Effector memory CD8-positive, alpha-beta T cell (primary cell): ENCODE measurements around the gene SCEL.

ENCODE experiments used
- ATAC-seq: fragments of 150-1000 bp; cut with Tn5 transposase; replicated peaks from 2 replicates; pipeline ENCODE4 v1.10.0; 2021; ENCODE audit warnings: mild to moderate bottlenecking, moderate library complexity
- DNase-seq, 3 experiments: peaks; one replicate each; pipeline ENCODE4 v3.0.0; 2021
- H3K27ac Mint-ChIP-seq, 2 donors: one replicate each; pipeline ENCODE4 v1.8.0; 2022; ENCODE audit warnings: mild to moderate bottlenecking in 2 of 2, mixed read lengths in 2 of 2, moderate library complexity in 2 of 2
- H3K27me3 Mint-ChIP-seq, 2 donors: one replicate each; pipeline ENCODE4 v1.8.0; 2022; ENCODE audit warnings: mixed read lengths in 2 of 2
- H3K36me3 Mint-ChIP-seq: one replicate; pipeline ENCODE4 v1.8.0; 2022; ENCODE audit warnings: mild to moderate bottlenecking, moderate library complexity, mixed read lengths; ENCODE audit not compliant: insufficient read depth
- H3K4me1 Mint-ChIP-seq, 2 donors: one replicate each; pipeline ENCODE4 v1.8.0; 2022; ENCODE audit warnings: low read depth in 2 of 2, mixed read lengths in 2 of 2
- H3K4me3 Mint-ChIP-seq, 2 donors: one replicate each; pipeline ENCODE4 v1.8.0; 2022; ENCODE audit warnings: mild to moderate bottlenecking in 2 of 2, mixed read lengths in 2 of 2, moderate library complexity in 2 of 2
- H3K9me3 Mint-ChIP-seq, 2 donors: one replicate each; pipeline ENCODE4 v1.8.0; 2022; ENCODE audit warnings: mixed read lengths in 2 of 2
- total RNA-seq, 9 experiments: gene quantifications; one replicate each; lab custom pipeline; 2026; lab: John Stamatoyannopoulos, UW

SCEL gene, protein sequence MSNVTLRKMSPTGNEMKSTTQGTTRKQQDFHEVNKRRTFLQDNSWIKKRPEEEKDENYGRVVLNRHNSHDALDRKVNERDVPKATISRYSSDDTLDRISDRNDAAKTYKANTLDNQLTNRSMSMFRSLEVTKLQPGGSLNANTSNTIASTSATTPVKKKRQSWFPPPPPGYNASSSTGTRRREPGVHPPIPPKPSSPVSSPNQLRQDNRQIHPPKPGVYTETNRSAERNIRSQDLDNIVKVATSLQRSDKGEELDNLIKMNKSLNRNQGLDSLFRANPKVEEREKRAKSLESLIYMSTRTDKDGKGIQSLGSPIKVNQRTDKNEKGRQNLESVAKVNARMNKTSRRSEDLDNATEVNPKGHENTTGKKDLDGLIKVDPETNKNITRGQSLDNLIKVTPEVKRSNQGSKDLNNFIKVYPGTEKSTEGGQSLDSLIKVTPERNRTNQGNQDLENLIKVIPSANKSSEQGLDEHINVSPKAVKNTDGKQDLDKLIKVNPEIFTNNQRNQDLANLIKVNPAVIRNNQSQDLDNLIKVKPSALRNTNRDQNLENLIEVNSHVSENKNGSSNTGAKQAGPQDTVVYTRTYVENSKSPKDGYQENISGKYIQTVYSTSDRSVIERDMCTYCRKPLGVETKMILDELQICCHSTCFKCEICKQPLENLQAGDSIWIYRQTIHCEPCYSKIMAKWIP
- 0 to 0.17 (median 0) reads per million in 9 experiments for total RNA-seq

DNA sequence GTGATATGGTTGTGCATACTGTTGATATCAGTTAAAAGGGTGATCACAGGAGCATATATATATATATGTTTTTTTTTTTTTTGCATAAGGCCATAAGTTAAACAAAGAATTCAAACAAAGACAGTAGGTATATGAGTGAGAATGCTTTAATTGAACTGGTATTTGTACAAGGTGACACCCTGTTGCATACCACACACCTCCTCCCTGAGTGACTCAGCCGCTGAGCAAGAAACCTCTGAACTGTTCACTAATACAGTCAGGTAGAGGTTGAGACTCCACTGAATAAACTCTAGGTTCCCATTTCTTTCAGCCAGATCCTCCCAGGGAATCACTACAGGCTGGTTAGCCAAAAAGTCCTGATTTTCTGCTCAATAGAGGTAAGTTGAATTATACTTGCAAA, at the start of gene SCEL:
TSS of gene SCEL (plus strand) at position 259 of the 400 bp plus-strand sequence. CDS start 20,170 bp downstream, outside the sequence.
- peaks cover 42 to 43% of the 10 kb centered on the region in 2 donors for H3K27me3 Mint-ChIP-seq
- no peaks in the 10 kb centered on the region for H3K4me1 Mint-ChIP-seq
- no peaks in the 10 kb centered on the region for H3K9me3 Mint-ChIP-seq
- no peaks in the 10 kb centered on the region for H3K36me3 Mint-ChIP-seq
- H3K4me3 Mint-ChIP-seq, result no peak within 1 kb of the TSS
- no peak for DNase-seq
- no peak for ATAC-seq
- no peak within 1 kb of the TSS for H3K27ac Mint-ChIP-seq

- peaks cover 0 to 3% of the 10 kb centered on the region in 2 donors for H3K4me1 Mint-ChIP-seq
Observed at GRCh38 chr13:77489566-77490337, 45.8 kb upstream of the SCEL start.

GRCh38 chr13:77492982-77493381, 42.5 kb upstream of the SCEL start:
- no peak overlapping the region for H3K27ac Mint-ChIP-seq
- peaks cover 0 to 3% of the 10 kb centered on the region in 2 donors for H3K4me1 Mint-ChIP-seq
- H3K27me3 Mint-ChIP-seq, result peaks cover 12 to 18% of the 10 kb centered on the region in 2 donors
- H3K36me3 Mint-ChIP-seq, result no peaks in the 10 kb centered on the region
- DNase-seq (no peak), ATAC-seq (no peak)
- H3K4me3 Mint-ChIP-seq, result no peak overlapping the region
- no peaks in the 10 kb centered on the region for H3K9me3 Mint-ChIP-seq

More at GRCh38 chr13:77489566-77490337, 45.8 kb upstream of the SCEL start:
- Mint-ChIP-seq H3K27me3 (peaks cover 12 to 26% of the 10 kb centered on the region in 2 donors), H3K4me3 (no peak overlapping the region), H3K27ac (no peak overlapping the region), H3K9me3 (no peaks in the 10 kb centered on the region), H3K36me3 (no peaks in the 10 kb centered on the region)
- no peak for ATAC-seq
- no peak for DNase-seq

DNA sequence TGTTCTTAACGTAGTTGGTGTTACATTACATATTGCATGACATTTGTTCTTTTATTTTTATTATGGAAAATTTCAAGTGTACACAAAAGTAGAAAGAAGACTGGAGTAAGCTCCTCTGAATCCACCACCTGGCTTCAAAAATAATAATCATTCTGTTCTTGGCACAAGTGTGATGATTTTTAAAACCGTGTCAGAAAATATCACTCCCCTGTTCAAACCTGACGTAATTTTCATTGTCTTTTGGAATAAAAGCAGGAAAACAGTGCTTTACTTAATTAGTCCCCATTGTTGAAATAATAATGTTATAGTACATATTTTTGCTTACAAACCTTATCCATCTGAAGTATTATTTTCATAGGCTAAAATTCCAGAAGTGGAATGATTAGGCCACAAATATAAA, 41.3 kb upstream of the SCEL start:
- Mint-ChIP-seq H3K27me3 (peaks cover 12 to 18% of the 10 kb centered on the region in 2 donors), H3K4me1 (peaks cover 0 to 3% of the 10 kb centered on the region in 2 donors), H3K4me3 (no peak overlapping the region), H3K9me3 (no peaks in the 10 kb centered on the region), H3K27ac (no peak overlapping the region), H3K36me3 (no peaks in the 10 kb centered on the region)
- DNase-seq (no peak), ATAC-seq (no peak)

DNA sequence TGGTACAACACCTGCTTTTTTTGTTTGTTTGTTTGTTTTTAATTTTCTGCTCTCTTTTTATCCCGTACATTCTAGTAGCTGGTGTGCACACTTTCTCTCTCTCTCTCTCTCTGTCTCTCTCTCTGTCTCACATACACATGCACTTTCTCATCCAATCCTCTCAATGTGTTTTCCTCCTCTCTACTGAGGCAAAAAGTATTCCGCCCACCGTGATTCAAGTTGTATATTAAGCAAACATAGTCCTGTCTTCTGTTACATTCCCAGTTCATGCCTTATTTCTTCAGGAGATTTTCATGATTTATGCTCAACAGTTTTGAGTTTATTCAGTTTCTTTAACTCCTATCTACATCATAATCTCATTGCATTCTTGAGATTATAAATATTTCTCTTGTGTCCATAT, 38.2 kb upstream of the SCEL start:
- Mint-ChIP-seq H3K36me3 (no peaks in the 10 kb centered on the region), H3K27ac (no peak overlapping the region), H3K4me1 (no peaks in the 10 kb centered on the region), H3K9me3 (no peaks in the 10 kb centered on the region), H3K4me3 (no peak overlapping the region), H3K27me3 (peaks cover 5 to 11% of the 10 kb centered on the region in 2 donors)
- DNase-seq, result no peak
- no peak for ATAC-seq

DNA sequence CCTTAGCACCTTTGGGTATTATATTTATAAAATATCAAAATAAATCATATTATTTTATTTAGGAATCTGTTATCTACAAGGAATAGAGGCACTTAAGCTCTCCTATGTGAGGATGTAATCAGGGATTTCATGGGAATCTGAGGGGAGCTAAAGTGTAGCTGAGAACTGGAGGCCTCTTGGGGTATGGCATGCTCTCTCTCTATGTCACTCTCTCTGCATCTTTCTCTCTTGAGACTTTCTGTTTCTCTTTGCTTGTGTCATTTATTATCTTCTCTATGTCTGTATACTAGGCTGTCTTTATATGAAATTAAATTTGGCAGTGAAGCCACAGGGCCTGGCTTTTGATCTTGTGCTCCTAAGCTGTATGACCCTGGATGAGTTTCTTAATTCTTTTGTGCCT, 37.7 kb upstream of the SCEL start:
- H3K36me3 Mint-ChIP-seq, result no peaks in the 10 kb centered on the region
- H3K27ac Mint-ChIP-seq, result no peak overlapping the region
- H3K4me3 Mint-ChIP-seq, result no peak overlapping the region
- H3K4me1 Mint-ChIP-seq, result no peaks in the 10 kb centered on the region
- no peaks in the 10 kb centered on the region for H3K9me3 Mint-ChIP-seq
- H3K27me3 Mint-ChIP-seq, result peaks cover 7 to 11% of the 10 kb centered on the region in 2 donors
- no peak for DNase-seq
- ATAC-seq, result no peak

- H3K4me1 Mint-ChIP-seq, result no peaks in the 10 kb centered on the region
- peaks cover 7 to 11% of the 10 kb centered on the region in 2 donors for H3K27me3 Mint-ChIP-seq
- H3K9me3 Mint-ChIP-seq, result no peaks in the 10 kb centered on the region
- no peak overlapping the region for H3K4me3 Mint-ChIP-seq
- ATAC-seq, result no peak
- no peak overlapping the region for H3K27ac Mint-ChIP-seq
- H3K36me3 Mint-ChIP-seq, result no peaks in the 10 kb centered on the region
- DNase-seq, result no peak
Observed at GRCh38 chr13:77502104-77502720, 33.3 kb upstream of the SCEL start.

DNA sequence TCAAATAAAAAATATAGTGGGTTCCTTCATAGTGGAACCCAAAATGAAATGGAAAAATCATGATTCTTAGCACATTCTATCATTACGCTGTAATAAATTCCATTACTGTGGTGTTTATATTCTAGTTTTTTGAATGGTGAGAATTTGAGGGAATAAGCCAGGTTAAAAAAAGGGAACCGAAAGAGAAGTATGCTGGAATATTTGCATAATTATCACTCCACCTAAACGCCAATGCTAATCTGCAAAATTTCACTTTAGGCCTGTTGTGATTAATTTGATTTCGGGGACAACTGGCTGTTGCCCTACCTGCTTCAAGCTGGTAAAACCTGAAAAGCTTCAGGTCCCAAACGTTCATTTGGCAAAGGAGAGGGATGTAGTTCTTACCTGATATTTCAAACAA, 32.1 kb upstream of the SCEL start:
- H3K27ac Mint-ChIP-seq, result no peak overlapping the region
- H3K27me3 Mint-ChIP-seq, result peaks cover 7 to 17% of the 10 kb centered on the region in 2 donors
- DNase-seq, result no peak
- H3K36me3 Mint-ChIP-seq, result no peaks in the 10 kb centered on the region
- no peaks in the 10 kb centered on the region for H3K9me3 Mint-ChIP-seq
- no peak overlapping the region for H3K4me3 Mint-ChIP-seq
- no peaks in the 10 kb centered on the region for H3K4me1 Mint-ChIP-seq
- ATAC-seq, result no peak

- Mint-ChIP-seq H3K9me3 (no peaks in the 10 kb centered on the region), H3K4me1 (no peaks in the 10 kb centered on the region), H3K27me3 (peaks cover 14 to 17% of the 10 kb centered on the region in 2 donors), H3K36me3 (no peaks in the 10 kb centered on the region), H3K27ac (no peak overlapping the region), H3K4me3 (no peak overlapping the region)
- no peak for ATAC-seq
- DNase-seq, result no peak
Observed at GRCh38 chr13:77506874-77507273, 28.6 kb upstream of the SCEL start.

GRCh38 chr13:77507931-77508776, 27.4 kb upstream of the SCEL start:
- Mint-ChIP-seq H3K27me3 (peaks cover 10 to 14% of the 10 kb centered on the region in 2 donors), H3K4me3 (no peak overlapping the region), H3K27ac (no peak overlapping the region), H3K36me3 (no peaks in the 10 kb centered on the region), H3K4me1 (no peaks in the 10 kb centered on the region), H3K9me3 (no peaks in the 10 kb centered on the region)
- ATAC-seq, result no peak
- no peak for DNase-seq

- no peak for DNase-seq
- ATAC-seq, result no peak
- Mint-ChIP-seq H3K27ac (no peak overlapping the region), H3K9me3 (no peaks in the 10 kb centered on the region), H3K4me3 (no peak overlapping the region), H3K27me3 (peaks cover 10 to 14% of the 10 kb centered on the region in 2 donors), H3K4me1 (peaks cover 0 to 2% of the 10 kb centered on the region in 2 donors), H3K36me3 (no peaks in the 10 kb centered on the region)
Observed at GRCh38 chr13:77508959-77509620, 26.4 kb upstream of the SCEL start.

- no peak overlapping the region for H3K27ac Mint-ChIP-seq
- no peaks in the 10 kb centered on the region for H3K36me3 Mint-ChIP-seq
- H3K27me3 Mint-ChIP-seq, result peaks cover 10 to 14% of the 10 kb centered on the region in 2 donors
- H3K4me1 Mint-ChIP-seq, result peaks cover 0 to 6% of the 10 kb centered on the region in 2 donors
- no peak overlapping the region for H3K4me3 Mint-ChIP-seq
- H3K9me3 Mint-ChIP-seq, result no peaks in the 10 kb centered on the region
- ATAC-seq, result no peak
- no peak for DNase-seq
Observed at GRCh38 chr13:77510156-77510555, 25.4 kb upstream of the SCEL start.
